GM12878 (cell line): Measurements from ENCODE around the gene PRKAR1A.

Experiments used
- CTCF ChIP-seq, 3 experiments: IDR thresholded peaks in 2 of 3; conservative IDR thresholded peaks in 1 of 3; 2 replicates each; pipeline ENCODE4 v1.5.1; 2011; ENCODE audit warnings: low read depth in 3 of 3, low read length in 3 of 3, mild to moderate bottlenecking in 3 of 3, control low read depth in 2 of 3, moderate library complexity in 2 of 3, inconsistent platforms in 1 of 3, mixed read lengths in 1 of 3; ENCODE audit not compliant: control insufficient read depth in 2 of 3, insufficient read depth in 1 of 3; ENCODE audit errors: extremely low read depth in 1 of 3
- EED ChIP-seq: sonication (generic); IDR thresholded peaks from 2 replicates; pipeline ENCODE4 v1.6.1; 2016; ENCODE audit warnings: antibody characterized with exemption, low read depth
- ESRRA ChIP-seq: IDR thresholded peaks from 2 replicates; pipeline ENCODE4 v1.6.1; 2012; ENCODE audit warnings: mild to moderate bottlenecking, low read length, improper control_type of control experiment
- HCFC1 ChIP-seq: fragments of 150-350 bp; IDR thresholded peaks from 2 replicates; pipeline ENCODE4 v1.6.1; 2014; ENCODE audit warnings: low read length
- MLLT1 ChIP-seq: fragments of 450-650 bp; IDR thresholded peaks from 2 replicates; pipeline ENCODE4 v1.6.1; 2016; ENCODE audit warnings: mild to moderate bottlenecking
- MTA3 ChIP-seq: IDR thresholded peaks from 2 replicates; pipeline ENCODE4 v1.6.1; 2012; ENCODE audit warnings: low read length, inconsistent platforms, borderline replicate concordance
- PBX3 ChIP-seq: IDR thresholded peaks from 2 replicates; pipeline ENCODE4 v1.6.1; 2011; ENCODE audit warnings: mild to moderate bottlenecking, low read depth, low read length, moderate library complexity; ENCODE audit not compliant: insufficient replicate concordance
- POLR2AphosphoS5 ChIP-seq: IDR thresholded peaks from 2 replicates; pipeline ENCODE4 v1.6.1; 2011; ENCODE audit warnings: mild to moderate bottlenecking, low read length, inconsistent platforms

GRCh38 chr17:68468334-68468733 lies 43.9 kb upstream of the PRKAR1A start:
- TF ChIP-seq EED (no peak), PBX3 (no peak), CTCF (IDR thresholded peaks at IDR 0.05 in 2 of 3, conservative IDR thresholded peaks at IDR 0.05 in 1 of 3; ENCODE audit: control insufficient read depth in 2 of 3, extremely low read depth in 1 of 3, insufficient read depth in 1 of 3, low read depth in 3 of 3, low read length in 3 of 3) (no peak), HCFC1 (no peak), MTA3 (no peak), ESRRA (no peak), MLLT1 (no peak), POLR2AphosphoS5 (no peak)
